Caco-2 (cell line): Measurements from ENCODE around the gene GPR137. TPM values are rescaled to one million over a fixed set of nuclear protein-coding genes. Genes with fewer than 3 reads are reported as not detected.

Source experiments
- BruUV-seq: library from RNA; stranded (reverse); fragments of 400-500 nt; replicated peaks from 2 replicates; lab custom pipeline; 2021; lab: Mats Ljungman, UMichigan
- CTCF ChIA-PET: fragments of 300-600 bp; sonication (Branson Sonifier 250); formaldehyde crosslinking; loops from one replicate; lab custom pipeline; 2022; ENCODE audit warnings: antibody characterized with exemption; lab: Charles Lee
- POLR2A ChIA-PET: fragments of 300-600 bp; sonication (Branson Sonifier 250); formaldehyde crosslinking; loops from one replicate; lab custom pipeline; 2022; ENCODE audit warnings: antibody characterized with exemption; lab: Charles Lee
- DNase-seq, 2 experiments: peaks; one replicate each; pipeline versions ENCODE4 v3.0.0 to v3.0.0-alpha.2; 2020 to 2022
- H3K27me3 ChIP-seq: replicated peaks from 2 replicates; pipeline ENCODE4 v1.6.0; 2011; ENCODE audit warnings: low read length; ENCODE audit not compliant: control insufficient read depth, insufficient read depth
- H3K36me3 ChIP-seq: 2 replicates; pipeline ENCODE4 v1.5.1; 2011; ENCODE audit warnings: low read length; ENCODE audit not compliant: control insufficient read depth, insufficient read depth
- H3K4me1 ChIP-seq: fragments of 250-450 bp; sonication (Bioruptor Pico); 2 replicates; pipeline ENCODE4 v1.5.1; 2020; ENCODE audit warnings: mild to moderate bottlenecking
- H3K4me3 ChIP-seq: 2 replicates; pipeline ENCODE4 v1.5.1; 2011; ENCODE audit warnings: low read depth, mild to moderate bottlenecking, control low read depth, low read length
- H3K9me3 ChIP-seq: fragments of 250-450 bp; sonication (Bioruptor Pico); 2 replicates; pipeline ENCODE4 v1.5.1; 2020; ENCODE audit warnings: mild to moderate bottlenecking, moderate library complexity
- H3K27ac Mint-ChIP-seq: one replicate; pipeline ENCODE4 v1.8.0; 2022; ENCODE audit warnings: mixed read lengths; ENCODE audit not compliant: unreplicated experiment
- H3K27me3 Mint-ChIP-seq: one replicate; pipeline ENCODE4 v1.8.0; 2022; ENCODE audit warnings: mixed read lengths; ENCODE audit not compliant: insufficient read depth, unreplicated experiment
- H3K36me3 Mint-ChIP-seq: one replicate; pipeline ENCODE4 v1.8.0; 2022; ENCODE audit warnings: mild to moderate bottlenecking, mixed read lengths; ENCODE audit not compliant: insufficient read depth, unreplicated experiment
- H3K4me1 Mint-ChIP-seq: one replicate; pipeline ENCODE4 v1.8.0; 2022; ENCODE audit warnings: low read depth, mixed read lengths; ENCODE audit not compliant: unreplicated experiment
- H3K4me3 Mint-ChIP-seq: one replicate; pipeline ENCODE4 v1.8.0; 2022; ENCODE audit warnings: mild to moderate bottlenecking, moderate library complexity, mixed read lengths; ENCODE audit not compliant: unreplicated experiment
- H3K9me3 Mint-ChIP-seq: one replicate; pipeline ENCODE4 v1.8.0; 2022; ENCODE audit warnings: mixed read lengths; ENCODE audit not compliant: unreplicated experiment
- CTCF ChIP-seq, 2 experiments: fragments of 200-600 bp in 1 of 2; IDR thresholded peaks; 1 replicate in 1 of 2; 2 replicates in 1 of 2; pipeline versions ENCODE4 v1.5.1 to v1.8.0; 2011 to 2022; ENCODE audit warnings: antibody characterized with exemption in 1 of 2, control low read depth in 1 of 2, inconsistent platforms in 1 of 2, low read depth in 1 of 2, low read length in 1 of 2, mild to moderate bottlenecking in 1 of 2, moderate library complexity in 1 of 2; ENCODE audit not compliant: insufficient read depth in 1 of 2, severe bottlenecking in 1 of 2, unreplicated experiment in 1 of 2
- intact Hi-C: fragments of 100-400 bp; cut with micrococcal nuclease; formaldehyde crosslinking; loops from one replicate; pipeline ENCODE4 v1.10.0; 2022; ENCODE audit not compliant: unreplicated experiment
- total RNA-seq: library from RNA; stranded (reverse); gene quantifications from 2 replicates; pipeline ENCODE4 v1.2.3, GENCODE V29; 2022

Gene GPR137
- total RNA-seq, 1 experiment from 2014 or later, result 58.5 TPM

GRCh38 chr11:64254326-64254725, 31.3 kb upstream of the GPR137 start:
- Mint-ChIP-seq H3K27me3 (no peaks in the 10 kb centered on the region), H3K36me3 (peaks cover 30% of the 10 kb centered on the region), H3K9me3 (no peaks in the 10 kb centered on the region), H3K27ac (no peak overlapping the region), H3K4me3 (no peak overlapping the region), H3K4me1 (peaks cover 4% of the 10 kb centered on the region)
- ChIA-PET CTCF (no interaction called here), POLR2A (no interaction called here)
- no peak for TF ChIP-seq CTCF (IDR thresholded peaks at IDR 0.05; ENCODE audit: insufficient read depth in 1 of 2, low read depth in 1 of 2, low read length in 1 of 2, severe bottlenecking in 1 of 2, unreplicated experiment in 1 of 2)
- DNase-seq, result no peak
- intact Hi-C loops, result no loop called here
- no peak overlapping the region for H3K4me3 ChIP-seq
- BruUV-seq, result no TSS peak
- H3K9me3 ChIP-seq, result no peaks in the 10 kb centered on the region
- no peaks in the 10 kb centered on the region for H3K27me3 ChIP-seq
- H3K4me1 ChIP-seq, result peaks cover 14% of the 10 kb centered on the region
- H3K36me3 ChIP-seq, result peaks cover 4% of the 10 kb centered on the region

- ChIA-PET CTCF (no interaction called here), POLR2A (no interaction called here)
- Mint-ChIP-seq H3K36me3 (peaks cover 41% of the 10 kb centered on the region), H3K4me1 (peaks cover 8% of the 10 kb centered on the region), H3K9me3 (no peaks in the 10 kb centered on the region), H3K4me3 (no peak overlapping the region), H3K27me3 (no peaks in the 10 kb centered on the region), H3K27ac (no peak overlapping the region)
- no peaks in the 10 kb centered on the region for H3K9me3 ChIP-seq
- intact Hi-C loops, result no loop called here
- H3K27me3 ChIP-seq, result no peaks in the 10 kb centered on the region
- BruUV-seq, result no TSS peak
- no peak overlapping the region for H3K4me3 ChIP-seq
- peaks cover 4% of the 10 kb centered on the region for H3K36me3 ChIP-seq
- H3K4me1 ChIP-seq, result peaks cover 7% of the 10 kb centered on the region
- no peak for TF ChIP-seq CTCF (IDR thresholded peaks at IDR 0.05; ENCODE audit: insufficient read depth in 1 of 2, low read depth in 1 of 2, low read length in 1 of 2, severe bottlenecking in 1 of 2, unreplicated experiment in 1 of 2)
- no peak for DNase-seq
These were observed 30.2 kb upstream of the GPR137 start for GRCh38 chr11:64255135-64256128.

GRCh38 chr11:64256300-64256699, 29.3 kb upstream of the GPR137 start:
- Mint-ChIP-seq H3K27ac (no peak overlapping the region), H3K9me3 (no peaks in the 10 kb centered on the region), H3K27me3 (no peaks in the 10 kb centered on the region), H3K4me1 (peaks cover 8% of the 10 kb centered on the region), H3K4me3 (no peak overlapping the region), H3K36me3 (peaks cover 47% of the 10 kb centered on the region)
- H3K36me3 ChIP-seq, result peaks cover 4% of the 10 kb centered on the region
- ChIA-PET POLR2A (no interaction called here), CTCF (no interaction called here)
- BruUV-seq, result no TSS peak
- no peaks in the 10 kb centered on the region for H3K27me3 ChIP-seq
- H3K4me1 ChIP-seq, result peaks cover 3% of the 10 kb centered on the region; the same call in 1 of the 2 replicates
- no peak for TF ChIP-seq CTCF (IDR thresholded peaks at IDR 0.05; ENCODE audit: insufficient read depth in 1 of 2, low read depth in 1 of 2, low read length in 1 of 2, severe bottlenecking in 1 of 2, unreplicated experiment in 1 of 2)
- H3K4me3 ChIP-seq, result no peak overlapping the region
- no peak for DNase-seq
- no peaks in the 10 kb centered on the region for H3K9me3 ChIP-seq
- intact Hi-C loops, result no loop called here
